ENCODE data around the gene TXLNB.
"Not testable (repeated sequence)": the region's sequence is repeated elsewhere in the genome, so short reads cannot be mapped to it uniquely, and the experiment has no call there.

Gene TXLNB

GRCh38 chr6:139295901-139296300 is 4.1 kb upstream of the TXLNB start:
- H3K36me3 ChIP-seq (ENCODE audit: low read depth), result no peaks in the 10 kb centered on the region
- H3K27ac ChIP-seq (ENCODE audit: poor library complexity, severe bottlenecking), result no peak overlapping the region
- no peak for TF ChIP-seq CTCF (IDR thresholded peaks at IDR 0.05; ENCODE audit: poor library complexity, severe bottlenecking)
- ATAC-seq (ENCODE audit: low read depth), result no peak
- H3K4me1 ChIP-seq (ENCODE audit: insufficient read depth, poor library complexity, severe bottlenecking), result no peaks in the 10 kb centered on the region
- no peak for DNase-seq (ENCODE audit: low spot score)
- no peak overlapping the region for H3K4me3 ChIP-seq (ENCODE audit: severe bottlenecking)
- no peaks in the 10 kb centered on the region for H3K9me3 ChIP-seq (ENCODE audit: severe bottlenecking)
- H3K27me3 ChIP-seq (ENCODE audit: insufficient read depth, poor library complexity, severe bottlenecking), result no peaks in the 10 kb centered on the region

DNA sequence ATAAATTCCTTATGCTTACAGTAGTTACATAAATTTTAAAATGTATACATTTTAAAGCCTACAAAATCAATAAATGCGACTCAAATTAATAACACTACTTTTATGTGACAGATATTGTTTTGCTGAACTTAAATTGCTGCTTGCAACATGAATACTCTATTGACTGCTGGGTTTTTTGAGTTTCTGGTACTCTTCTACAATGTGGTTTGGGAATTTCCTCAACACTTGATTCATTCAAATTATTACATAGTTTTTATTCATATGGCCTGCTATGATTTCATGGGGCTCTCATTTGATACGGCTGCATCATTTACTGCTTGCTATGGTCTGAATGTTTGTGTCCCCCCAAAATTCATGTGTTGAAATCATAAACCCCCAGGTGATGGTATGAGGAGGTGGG is 2.3 kb upstream of the TXLNB start:
- Histone ChIP-seq H3K27ac (ENCODE audit: poor library complexity, severe bottlenecking) (no peak overlapping the region), H3K27me3 (ENCODE audit: insufficient read depth, poor library complexity, severe bottlenecking) (no peaks in the 10 kb centered on the region), H3K36me3 (ENCODE audit: low read depth) (no peaks in the 10 kb centered on the region), H3K9me3 (ENCODE audit: severe bottlenecking) (no peaks in the 10 kb centered on the region), H3K4me3 (ENCODE audit: severe bottlenecking) (no peak overlapping the region), H3K4me1 (ENCODE audit: insufficient read depth, poor library complexity, severe bottlenecking) (no peaks in the 10 kb centered on the region)
- no peak for DNase-seq (ENCODE audit: low spot score)
- TF ChIP-seq CTCF (IDR thresholded peaks at IDR 0.05; ENCODE audit: poor library complexity, severe bottlenecking), result no peak
- no peak for ATAC-seq (ENCODE audit: low read depth)

GRCh38 chr6:139293230-139293629 is 1.4 kb upstream of the TXLNB start:
- ATAC-seq (ENCODE audit: low read depth), result not testable (repeated sequence)

GRCh38 chr6:139290787-139291311 is 949 bp downstream of the TXLNB start:
- ATAC-seq (ENCODE audit: low read depth), result no peak
- no peaks in the 10 kb centered on the region for H3K36me3 ChIP-seq (ENCODE audit: low read depth)
- no peak for TF ChIP-seq CTCF (IDR thresholded peaks at IDR 0.05; ENCODE audit: poor library complexity, severe bottlenecking)
- H3K4me1 ChIP-seq (ENCODE audit: insufficient read depth, poor library complexity, severe bottlenecking), result no peaks in the 10 kb centered on the region
- H3K27ac ChIP-seq (ENCODE audit: poor library complexity, severe bottlenecking), result no peak overlapping the region
- DNase-seq (ENCODE audit: low spot score), result no peak
- no peaks in the 10 kb centered on the region for H3K27me3 ChIP-seq (ENCODE audit: insufficient read depth, poor library complexity, severe bottlenecking)
- no peak overlapping the region for H3K4me3 ChIP-seq (ENCODE audit: severe bottlenecking)
- no peaks in the 10 kb centered on the region for H3K9me3 ChIP-seq (ENCODE audit: severe bottlenecking)

More at GRCh38 chr6:139293230-139293629, 1.4 kb upstream of the TXLNB start:
- not testable (repeated sequence) for H3K4me1 ChIP-seq (ENCODE audit: insufficient read depth, poor library complexity, severe bottlenecking); H3K36me3 ChIP-seq (ENCODE audit: low read depth); H3K27ac ChIP-seq (ENCODE audit: poor library complexity, severe bottlenecking); DNase-seq (ENCODE audit: low spot score); H3K4me3 ChIP-seq (ENCODE audit: severe bottlenecking); H3K27me3 ChIP-seq (ENCODE audit: insufficient read depth, poor library complexity, severe bottlenecking); H3K9me3 ChIP-seq (ENCODE audit: severe bottlenecking)

- no peaks in the 10 kb centered on the region for H3K27me3 ChIP-seq (ENCODE audit: insufficient read depth, poor library complexity, severe bottlenecking)
- H3K27ac ChIP-seq (ENCODE audit: poor library complexity, severe bottlenecking), result no peak overlapping the region
- H3K36me3 ChIP-seq (ENCODE audit: low read depth), result no peaks in the 10 kb centered on the region
- DNase-seq (ENCODE audit: low spot score) (no peak), ATAC-seq (ENCODE audit: low read depth) (no peak)
- no peaks in the 10 kb centered on the region for H3K9me3 ChIP-seq (ENCODE audit: severe bottlenecking)
- no peaks in the 10 kb centered on the region for H3K4me1 ChIP-seq (ENCODE audit: insufficient read depth, poor library complexity, severe bottlenecking)
- no peak overlapping the region for H3K4me3 ChIP-seq (ENCODE audit: severe bottlenecking)
- TF ChIP-seq CTCF (IDR thresholded peaks at IDR 0.05; ENCODE audit: poor library complexity, severe bottlenecking), result no peak
Observed at GRCh38 chr6:139289233-139289632, 2.6 kb downstream of the TXLNB start.
